ENCODE measurements around the gene GRB10.

GRCh38 chr7:50711271-50712175 lies 71.2 kb downstream of the GRB10 start:
- TF ChIP-seq CTCF (IDR thresholded peaks at IDR 0.05; ENCODE audit: poor library complexity, severe bottlenecking): no peak
- TF ChIP-seq POLR2AphosphoS5 (IDR thresholded peaks at IDR 0.05): no peak
- TF ChIP-seq EZH2 (IDR thresholded peaks at IDR 0.05; ENCODE audit: borderline replicate concordance, insufficient read depth, low read length, poor library complexity, severe bottlenecking): no peak
- no peak for TF ChIP-seq RAD21 (conservative IDR thresholded peaks at IDR 0.05)
- no peak for TF ChIP-seq EP300 (conservative IDR thresholded peaks at IDR 0.05; ENCODE audit: poor library complexity, severe bottlenecking)
- no peak for TF ChIP-seq TAF1 (IDR thresholded peaks at IDR 0.05; ENCODE audit: low read depth)
- TF ChIP-seq SMC3 (conservative IDR thresholded peaks at IDR 0.05; ENCODE audit: poor library complexity): no peak
- no peak for TF ChIP-seq REST (IDR thresholded peaks at IDR 0.05; ENCODE audit: borderline replicate concordance)
- TF ChIP-seq MXI1 (conservative IDR thresholded peaks at IDR 0.05; ENCODE audit: poor library complexity, severe bottlenecking): no peak
